Cardiac fibroblast (primary cell): ENCODE measurements around the gene HELT.
"Not testable (repeated sequence)": the region's sequence is repeated elsewhere in the genome, so short reads cannot be mapped to it uniquely, and the experiment has no call there.

Source experiments
- DNase-seq, 2 donors: peaks; one replicate each; pipeline versions ENCODE4 v3.0.0 to v3.0.0-alpha.2; 2010; ENCODE audit warnings: low read depth in 2 of 2
- H3K4me3 ChIP-seq, 2 donors: replicated peaks in 1 of 2; 1 replicate in 1 of 2; 2 replicates in 1 of 2; pipeline ENCODE4 v1.5.1; 2011; ENCODE audit warnings: low read depth in 2 of 2, low read length in 2 of 2, mild to moderate bottlenecking in 2 of 2, moderate library complexity in 1 of 2
- CTCF ChIP-seq: IDR thresholded peaks from one replicate; pipeline ENCODE4 v1.5.1; 2011; ENCODE audit warnings: low read depth, mild to moderate bottlenecking, low read length, inconsistent platforms

The HELT gene

DNA sequence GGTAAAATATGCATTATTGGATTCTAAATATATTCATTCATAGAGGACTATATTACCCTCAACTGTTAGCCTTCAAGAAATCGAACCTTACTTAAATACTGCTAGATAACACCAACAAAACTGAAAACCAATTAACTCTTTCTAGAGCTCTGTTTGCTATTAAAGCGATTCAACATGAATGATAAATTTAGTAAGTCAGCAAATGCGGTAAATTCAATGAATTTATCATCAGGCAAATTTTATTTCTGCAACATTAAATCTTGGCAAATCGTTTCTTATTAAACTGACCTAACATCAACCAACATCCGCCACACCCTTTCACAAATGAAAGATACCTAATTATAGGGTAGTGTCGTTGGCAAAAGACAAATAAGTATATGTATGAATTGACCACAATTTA, 26.4 kb upstream of the HELT start:
- TF ChIP-seq CTCF: no peak
- no peak overlapping the region for H3K4me3 ChIP-seq
- no peak for DNase-seq

DNA sequence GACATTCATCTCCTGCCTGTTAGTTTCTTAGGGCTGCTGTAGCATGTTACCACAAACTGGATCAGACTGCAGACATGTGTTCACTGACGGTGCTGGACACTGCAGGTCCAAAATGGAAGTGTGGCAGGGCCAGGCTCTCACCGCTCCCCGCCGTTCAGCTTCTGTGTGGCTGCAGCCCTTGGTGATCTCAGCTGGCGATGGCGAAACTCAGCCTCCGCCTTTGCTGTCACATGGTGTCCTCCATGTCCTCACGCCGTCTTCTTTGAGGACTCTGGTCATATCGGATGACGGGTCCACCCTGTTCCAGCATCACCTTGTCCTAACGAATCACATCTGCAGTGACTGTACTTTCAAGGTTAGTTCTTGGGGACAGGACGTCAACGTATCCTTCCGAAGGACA, 25.9 kb upstream of the HELT start:
- DNase-seq: no peak
- no peak for TF ChIP-seq CTCF
- H3K4me3 ChIP-seq: no peak overlapping the region

GRCh38 chr4:184993247-184993646, 25.0 kb upstream of the HELT start:
- no peak for TF ChIP-seq CTCF
- no peak for DNase-seq
- H3K4me3 ChIP-seq: no peak overlapping the region

- TF ChIP-seq CTCF: no peak
- no peak for DNase-seq
- H3K4me3 ChIP-seq: no peak overlapping the region
These were observed 24.2 kb upstream of the HELT start for GRCh38 chr4:184994010-184994622.

- no peak for DNase-seq
- H3K4me3 ChIP-seq: no peak overlapping the region
- no peak for TF ChIP-seq CTCF
These were observed 23.7 kb upstream of the HELT start for GRCh38 chr4:184994623-184995010.

DNA sequence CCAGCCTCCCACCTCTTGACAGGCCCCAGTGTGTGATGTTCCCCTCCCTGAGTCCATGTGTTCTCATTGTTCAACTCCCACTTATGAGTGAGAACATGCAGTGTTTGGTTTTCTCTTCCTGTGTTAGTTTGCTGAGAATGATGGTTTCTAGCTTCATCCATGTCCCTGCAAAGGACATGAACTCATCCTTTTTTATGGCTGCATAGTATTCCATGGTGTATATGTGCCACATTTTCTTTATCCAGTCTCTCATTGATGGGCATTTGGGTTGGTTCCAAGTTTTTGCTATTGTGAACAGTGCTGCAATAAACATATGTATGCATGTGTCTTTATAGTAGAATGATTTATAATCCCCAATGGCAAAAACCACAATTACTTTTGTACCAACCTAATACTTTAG, 20.6 kb upstream of the HELT start:
- not testable (repeated sequence) for H3K4me3 ChIP-seq, DNase-seq

- no peak for DNase-seq
- no peak for TF ChIP-seq CTCF
- H3K4me3 ChIP-seq: no peak overlapping the region
These were observed 15.5 kb upstream of the HELT start for GRCh38 chr4:185002784-185003183.
